HG03175 (cell line): Measurements from ENCODE around the gene ZMIZ1.
A peak's percentile ranks its signal among the peaks of the same experiment; 100 is the strongest.

Experiments used
- ATAC-seq: cut with Tn5 transposase; IDR thresholded peaks from one replicate; pipeline ENCODE4 v1.9.1; 2021; ENCODE audit warnings: mild to moderate bottlenecking, moderate library complexity; ENCODE audit not compliant: unreplicated experiment

Gene ZMIZ1

DNA sequence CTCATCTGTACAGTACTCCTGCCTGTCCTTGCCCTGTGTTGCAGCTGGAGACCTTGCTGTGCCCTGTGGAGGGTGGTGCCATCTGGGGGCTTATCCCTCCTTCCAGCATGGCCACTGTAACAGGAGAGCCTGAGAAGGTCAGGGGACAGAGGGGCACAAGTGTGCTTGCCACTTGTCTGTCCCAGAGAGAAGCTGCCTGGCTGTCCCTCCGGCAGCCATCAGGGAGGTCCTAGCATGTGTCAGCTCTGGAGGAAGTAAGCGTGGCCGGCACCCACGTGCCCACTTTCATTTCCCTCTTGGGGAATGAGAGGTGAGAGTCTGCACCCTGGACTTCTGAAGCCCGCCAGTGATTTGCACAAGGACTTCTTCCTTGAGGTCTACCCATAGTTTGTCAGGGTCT is 181.5 kb downstream of the ZMIZ1 start:
- peak; percentile 31 for ATAC-seq

DNA sequence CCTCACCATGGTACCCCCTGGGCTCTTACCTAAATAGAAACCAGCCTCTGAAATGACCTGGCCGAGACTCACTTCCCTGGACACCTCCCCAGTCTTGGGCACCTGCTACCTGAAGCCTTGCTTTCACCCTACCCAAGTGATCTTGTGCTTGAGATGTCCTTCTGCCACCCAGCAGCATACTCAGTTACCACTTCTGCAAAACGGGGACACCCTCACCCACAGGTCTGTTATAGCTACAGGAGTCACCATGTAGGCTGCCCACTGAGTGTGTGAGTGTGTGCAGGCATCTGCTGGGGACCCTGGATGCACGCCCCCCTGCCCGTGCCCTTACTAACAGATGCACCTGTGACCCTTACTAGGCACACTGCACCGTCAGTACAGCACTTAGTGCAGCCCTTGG is 183.7 kb downstream of the ZMIZ1 start:
- ATAC-seq, result no peak

DNA sequence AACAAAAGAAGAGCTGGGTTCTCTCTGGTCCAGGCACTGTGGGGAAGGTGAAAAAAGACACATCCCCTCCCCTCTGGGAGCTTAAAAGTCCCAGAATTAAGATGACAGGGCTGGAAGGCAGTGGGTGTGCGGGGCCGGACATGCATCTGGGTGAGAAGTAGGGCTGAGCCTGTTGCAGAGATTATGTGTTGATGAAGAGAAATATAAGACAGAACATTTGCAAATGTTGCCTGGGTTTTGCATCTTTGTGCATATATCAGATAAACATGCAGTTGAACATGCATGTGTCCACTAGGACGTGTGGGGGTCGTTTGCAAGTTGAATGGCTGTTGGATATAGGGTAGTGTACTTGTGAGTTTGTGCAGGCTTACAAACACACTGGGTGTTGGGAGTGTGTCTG is 184.2 kb downstream of the ZMIZ1 start:
- ATAC-seq, result no peak

DNA sequence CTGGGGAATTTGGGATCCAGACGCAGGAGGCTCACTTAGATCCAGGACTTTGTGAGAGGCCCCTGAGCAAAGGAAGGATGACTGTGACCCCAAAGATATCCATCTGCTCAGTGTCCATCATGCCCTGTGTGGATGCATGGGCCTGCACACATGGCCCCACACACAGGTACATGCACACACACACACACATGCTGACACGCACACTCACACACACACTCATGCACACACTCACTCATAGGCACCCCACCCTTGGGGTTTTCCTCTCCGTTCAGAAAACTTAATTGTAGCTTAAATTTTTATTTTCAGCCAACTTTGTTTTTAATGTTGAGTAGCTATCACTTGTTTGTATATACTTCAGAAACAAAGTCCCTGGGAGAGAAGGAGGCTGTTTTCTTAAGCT is 184.9 kb downstream of the ZMIZ1 start:
- ATAC-seq, result no peak

- no peak for ATAC-seq
Measured at GRCh38 chr10:79254333-79255006, 185.7 kb downstream of the ZMIZ1 start.

DNA sequence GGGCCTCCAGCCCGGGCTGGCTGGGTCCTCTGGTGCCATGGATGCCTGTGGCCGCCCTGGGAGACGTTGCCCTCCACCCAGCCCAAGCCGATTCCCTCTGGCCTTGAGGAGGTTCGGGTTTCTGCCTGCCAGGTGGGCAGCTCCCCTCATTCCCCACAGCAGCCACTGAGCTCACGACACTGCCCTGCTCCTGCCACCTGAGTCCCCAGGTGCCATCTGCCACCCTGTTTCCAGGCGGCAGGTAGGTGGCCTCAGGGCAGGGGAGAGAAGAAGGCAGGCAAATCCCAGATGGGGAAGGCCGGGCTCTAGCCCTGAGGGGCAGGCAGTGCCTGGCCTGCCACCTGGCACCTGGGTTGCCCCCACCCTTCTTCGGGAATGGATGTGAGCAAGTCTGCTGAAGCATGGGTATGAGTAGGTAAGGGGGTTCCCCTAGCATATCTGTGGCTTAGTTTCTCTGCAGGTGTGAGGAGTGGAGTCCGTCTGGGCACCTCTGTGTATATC is 186.3 kb downstream of the ZMIZ1 start:
- ATAC-seq, result peak; percentile 31

- no peak for ATAC-seq
Measured at GRCh38 chr10:79256264-79256806, 187.6 kb downstream of the ZMIZ1 start.

DNA sequence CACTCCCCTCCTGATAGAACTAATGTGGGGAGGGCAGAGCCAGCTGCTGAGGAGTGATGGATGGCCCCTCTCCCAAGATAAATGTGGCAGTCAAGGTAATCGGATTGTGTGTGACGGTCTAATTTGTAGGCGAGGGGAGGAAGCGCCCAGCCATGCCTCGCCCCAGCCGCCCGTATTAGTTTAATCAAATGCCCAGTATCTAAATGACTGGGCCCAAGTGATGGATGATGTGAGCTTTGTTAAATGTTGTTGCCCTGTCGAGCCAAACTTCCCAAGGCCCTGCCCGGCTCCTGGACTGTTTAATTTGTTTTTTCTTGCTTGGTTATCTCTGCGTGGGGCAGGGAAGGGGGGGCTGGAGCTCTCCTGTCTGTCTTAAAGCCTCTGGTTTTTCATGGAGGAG is 190.1 kb downstream of the ZMIZ1 start:
- ATAC-seq, result no peak

GRCh38 chr10:79259834-79260233 is 191.1 kb downstream of the ZMIZ1 start:
- no peak for ATAC-seq

DNA sequence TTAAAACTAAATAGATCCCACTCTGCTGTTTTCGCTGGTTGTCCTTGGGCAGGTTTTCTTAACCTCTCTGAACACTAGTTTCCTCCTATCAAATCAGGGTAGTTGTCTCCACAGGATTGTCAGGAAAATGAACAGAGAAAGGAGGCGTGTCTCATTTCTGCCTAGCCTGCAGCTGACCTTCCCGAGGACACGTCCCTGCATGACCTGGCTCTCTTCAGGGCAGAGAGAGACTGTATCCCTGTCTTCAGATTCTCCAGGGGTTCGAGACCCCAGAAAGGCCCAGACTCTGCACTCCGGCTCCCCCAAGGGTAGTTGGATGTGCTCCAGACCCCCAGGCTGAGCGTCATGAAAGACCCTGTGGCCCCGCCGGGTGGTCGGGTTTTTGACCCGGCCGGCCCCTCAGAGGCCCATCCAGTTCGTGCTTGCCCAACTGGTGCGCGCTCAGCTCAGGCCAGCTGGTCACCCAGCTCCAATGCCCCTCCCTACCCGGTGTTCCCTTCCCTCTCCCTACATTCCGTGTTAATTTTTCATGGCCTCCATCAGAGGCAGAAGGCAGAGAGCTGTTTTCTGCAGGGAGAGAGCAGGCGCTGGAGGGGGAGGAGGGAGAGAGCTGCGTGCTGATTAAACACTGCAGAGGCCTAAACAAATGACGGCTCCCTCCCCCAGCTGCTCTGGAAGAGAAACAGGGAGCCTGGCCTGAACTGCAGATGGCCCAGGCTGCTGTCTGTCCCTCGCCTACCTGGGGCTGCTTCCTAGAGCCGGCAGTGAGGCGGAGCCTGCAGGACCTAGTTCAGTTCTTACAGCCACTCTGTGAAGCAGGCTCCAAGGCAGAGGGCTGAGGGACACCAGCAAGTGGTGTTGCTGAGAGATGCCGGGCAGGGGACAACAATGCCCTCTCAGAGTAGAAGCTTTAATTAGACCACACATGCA is 192.3 kb downstream of the ZMIZ1 start:
- no peak for ATAC-seq

DNA sequence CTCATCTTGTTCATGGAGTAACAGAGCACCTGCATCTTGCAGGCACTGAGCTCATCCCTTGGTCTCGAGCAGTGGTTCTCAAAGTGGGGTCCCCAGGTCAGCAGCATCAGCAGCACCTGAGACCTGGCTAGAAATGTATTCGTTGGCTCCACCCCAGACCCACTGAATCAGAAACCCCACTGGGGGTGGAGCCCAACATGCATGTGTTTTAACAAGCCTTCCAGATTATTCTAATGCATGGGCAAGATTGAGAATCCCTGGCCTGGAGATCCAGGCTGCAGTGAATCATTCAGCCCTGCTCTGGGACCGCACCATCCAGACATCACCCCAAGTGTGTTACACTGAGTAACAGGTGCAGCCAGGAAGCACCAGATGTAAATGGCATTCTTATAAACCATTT is 193.4 kb downstream of the ZMIZ1 start:
- ATAC-seq, result no peak

- no peak for ATAC-seq
Measured at GRCh38 chr10:79262959-79263746, 194.4 kb downstream of the ZMIZ1 start.

DNA sequence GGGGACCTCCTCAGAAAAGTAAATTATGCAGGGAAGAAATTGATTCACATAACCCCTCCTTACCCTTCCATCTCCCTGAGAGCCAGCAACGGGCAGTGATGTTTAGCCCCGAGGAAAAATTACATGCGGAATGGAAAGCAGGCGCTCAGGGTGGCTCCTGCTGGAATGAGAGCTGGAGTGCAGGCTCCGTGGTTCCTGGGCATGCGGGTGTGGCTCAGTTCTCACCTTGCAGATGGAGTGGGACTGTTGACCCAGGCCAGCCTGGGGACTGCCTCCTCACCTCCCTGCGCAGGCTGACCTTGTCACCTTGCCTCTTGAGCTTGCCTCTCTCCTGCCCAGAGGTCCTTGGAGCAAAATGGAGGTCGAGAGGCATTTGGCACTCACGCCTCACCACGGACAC is 195.2 kb downstream of the ZMIZ1 start:
- no peak for ATAC-seq

DNA sequence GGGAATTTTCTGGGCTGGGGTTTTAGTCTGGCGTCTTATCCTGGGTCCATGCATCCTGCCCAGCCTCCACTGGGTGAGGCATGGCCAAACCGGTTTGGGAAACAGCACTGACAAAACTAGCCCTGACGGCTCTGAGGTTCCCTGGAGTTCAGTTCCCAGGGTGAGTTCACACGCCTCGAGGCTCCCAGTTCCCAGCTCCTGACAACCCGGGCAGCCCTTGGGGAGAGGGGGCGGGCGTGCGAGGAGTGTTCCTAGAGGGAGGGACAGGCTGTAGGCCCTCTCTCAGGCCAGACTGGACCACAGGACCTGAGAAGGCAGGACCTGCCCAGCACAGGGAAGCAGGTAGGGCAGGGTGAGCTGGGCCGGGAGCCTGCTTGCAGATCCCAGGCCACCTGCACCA is 196.2 kb downstream of the ZMIZ1 start:
- no peak for ATAC-seq

DNA sequence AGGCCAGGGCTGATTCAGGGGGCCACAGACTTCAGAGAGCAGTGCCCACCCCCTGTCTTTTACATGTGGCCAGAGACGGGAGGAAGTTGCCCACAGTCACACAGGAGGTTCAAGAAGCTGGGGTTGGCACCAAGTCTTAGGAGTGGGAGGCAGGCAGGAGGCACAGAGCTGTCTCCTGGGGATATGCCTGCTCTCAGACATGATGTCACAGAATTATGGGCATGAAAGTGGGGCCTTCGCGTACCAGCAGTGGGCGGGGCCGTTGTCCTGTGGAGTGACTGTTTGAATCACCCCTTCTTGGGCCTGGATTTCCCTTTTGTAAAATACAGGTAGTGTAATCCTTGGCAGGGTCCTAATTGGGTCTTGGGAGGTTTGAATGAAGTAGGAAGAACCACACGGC is 197.3 kb downstream of the ZMIZ1 start:
- peak; percentile 42 for ATAC-seq

DNA sequence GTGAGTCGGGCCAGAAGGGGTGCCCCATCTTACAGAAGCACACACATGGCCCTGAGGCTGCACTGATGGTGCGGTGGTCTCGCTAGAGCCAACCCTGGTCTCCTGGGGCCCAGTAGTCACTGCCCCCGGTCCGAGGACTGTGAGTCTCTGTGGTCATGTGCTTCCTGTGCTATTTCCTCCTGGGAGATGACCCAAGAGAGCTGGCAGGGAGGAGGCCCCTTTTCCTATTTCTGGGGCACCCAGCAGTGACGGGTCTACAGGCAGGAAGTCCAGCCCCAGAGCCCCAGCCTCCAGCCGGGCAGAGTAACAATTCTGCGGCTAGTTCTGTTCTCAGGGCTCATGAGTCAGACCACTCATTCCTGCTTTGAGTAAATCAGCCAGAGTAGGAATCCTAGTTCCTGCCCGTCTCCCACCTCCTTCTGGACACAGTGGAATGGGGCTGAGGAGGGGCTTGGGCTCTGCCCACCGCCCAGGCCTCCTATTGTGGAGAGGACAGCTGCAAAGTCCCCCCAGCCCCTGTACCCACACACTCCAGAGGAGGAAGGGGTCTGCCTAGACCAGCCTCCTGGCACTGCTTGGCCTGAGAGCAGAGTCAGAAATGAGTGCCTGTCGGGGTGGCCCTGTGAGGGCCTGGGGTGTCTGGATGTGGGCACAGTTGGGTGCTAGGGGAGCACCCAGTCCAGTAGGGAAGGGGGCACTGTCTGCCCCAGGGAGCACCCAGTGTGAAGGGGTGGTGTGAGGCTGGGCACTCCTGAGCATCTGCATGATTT is 198.0 kb downstream of the ZMIZ1 start:
- ATAC-seq, result peak; percentile 78

GRCh38 chr10:79267499-79267898 is 198.7 kb downstream of the ZMIZ1 start:
- no peak for ATAC-seq

- no peak for ATAC-seq
Measured at GRCh38 chr10:79268161-79268601, 199.4 kb downstream of the ZMIZ1 start.

- ATAC-seq, result no peak
Measured at GRCh38 chr10:79268742-79269141, 200.0 kb downstream of the ZMIZ1 start.

DNA sequence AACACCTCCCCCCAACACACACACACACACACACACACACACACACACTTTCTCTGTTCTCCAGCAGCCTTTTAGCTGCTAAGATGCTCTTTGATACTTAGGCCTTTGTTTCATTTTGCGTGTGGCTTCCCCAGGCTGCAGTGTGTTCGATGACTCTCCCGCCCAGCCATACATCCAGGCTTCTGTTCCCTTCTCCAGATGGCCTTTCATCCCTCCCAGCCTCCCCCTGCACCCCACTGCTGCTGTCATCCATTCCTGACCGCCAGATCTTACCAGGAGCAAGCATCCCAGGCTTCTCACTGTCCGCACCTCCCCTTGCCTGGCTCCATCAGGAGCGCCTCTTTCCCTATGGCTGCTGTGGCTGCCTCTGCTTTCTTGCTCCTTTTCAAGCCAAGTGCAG is 200.7 kb downstream of the ZMIZ1 start:
- no peak for ATAC-seq
